Right lobe of liver (tissue), 4 donors: ENCODE data around the gene PPP4R2.

Experiments
- CTCF ChIP-seq, 4 donors: fragments of 200-600 bp in 3 of 4; fragments of 450-650 bp in 1 of 4; IDR thresholded peaks; one replicate each; pipeline versions ENCODE4 v1.5.1 to v1.8.0; 2016 to 2022; ENCODE audit warnings: antibody characterized with exemption in 4 of 4, mild to moderate bottlenecking in 2 of 4
- POLR2A ChIP-seq: fragments of 450-650 bp; IDR thresholded peaks from one replicate; pipeline ENCODE4 v1.6.1; 2017; ENCODE audit warnings: antibody characterized with exemption, mild to moderate bottlenecking
- donor health status: DM: no; HTN: no; CAD: no.
- donor health status: DM: no; HTN: no; CAD: no.
- donor health status: DM: no; HTN: yes; CAD: no.

- TF ChIP-seq POLR2A, result no peak
- no peak for TF ChIP-seq CTCF (IDR thresholded peaks at IDR 0.05)
These were observed 76.0 kb downstream of the PPP4R2 start for GRCh38 chr3:73072634-73073033.
